H1 (cell line): ENCODE results near the gene NUAK1. TPM values are rescaled to one million over a fixed set of nuclear protein-coding genes. Genes with fewer than 3 reads are reported as not detected.

Experiments
- GABPA ChIP-seq: IDR thresholded peaks from 2 replicates; pipeline ENCODE4 v1.6.1; 2011; ENCODE audit warnings: mild to moderate bottlenecking, low read length, moderate library complexity, borderline replicate concordance; ENCODE audit not compliant: insufficient read depth
- KDM5A ChIP-seq: fragments of 200-600 bp; IDR thresholded peaks from 2 replicates; pipeline ENCODE4 v1.7.1; 2012; ENCODE audit warnings: mild to moderate bottlenecking, low read length, inconsistent platforms, mixed read lengths
- SIX5 ChIP-seq: IDR thresholded peaks from 2 replicates; pipeline ENCODE4 v1.6.1; 2011; ENCODE audit warnings: mild to moderate bottlenecking, low read depth, low read length
- SP1 ChIP-seq: IDR thresholded peaks from 2 replicates; pipeline ENCODE4 v1.6.1; 2011; ENCODE audit warnings: low read depth, low read length
- polyA plus RNA-seq, 7 experiments: library from polyadenylated mRNA; depleted of rRNA in 3 of 7; stranded (reverse) in 5 of 7; unstranded in 2 of 7; fragments of >200 nt in 5 of 7; fragments of 200-250 nt in 2 of 7; gene quantifications; 1 replicate in 5 of 7; 2 replicates in 1 of 7; 4 replicates in 1 of 7; pipeline versions ENCODE4 v1.2.1 to v1.2.3, GENCODE V29; 2011 to 2013; ENCODE audit warnings: missing spikeins in 2 of 7, mixed read lengths in 2 of 7
- total RNA-seq: library from RNA; stranded (reverse); fragmentation: NEBNext Ultra II Directional; extraction: Animal tissue kit (Norgen Biotek cat#: 25700); gene quantifications from 2 replicates; pipeline ENCODE4 v1.2.1, GENCODE V29; 2021
- TF ChIP-seq, protein P1 (sequence below): IDR thresholded peaks from 2 replicates; pipeline ENCODE4 v1.6.1; 2012; ENCODE audit warnings: inconsistent platforms

Gene NUAK1
- total and polyA plus RNA-seq, 2 of the 8 experiments (the other 6 are each of a cell fraction or from before 2014, with no cell fraction given), result 6.7 to 18.2 TPM

DNA sequence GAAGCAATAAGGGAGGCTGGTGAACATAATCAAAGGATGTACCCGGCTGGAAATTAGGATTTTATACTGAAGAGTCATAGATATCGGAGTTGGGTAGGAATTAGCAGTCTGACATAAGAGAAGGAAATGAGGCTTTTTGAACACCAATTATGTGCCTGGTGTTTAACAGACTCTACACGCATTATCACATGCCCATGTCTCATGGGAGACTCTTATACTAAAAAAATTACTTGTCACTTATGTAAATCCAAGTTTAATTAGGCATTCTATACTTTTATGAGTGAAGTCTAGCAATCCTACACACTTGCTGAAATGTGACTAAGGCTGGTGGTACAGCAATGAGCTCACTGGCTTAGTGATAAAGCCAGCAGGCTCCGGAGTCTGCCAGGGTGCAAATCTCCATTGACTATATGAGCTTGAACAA is 93.5 kb downstream of the NUAK1 start (continued):
- TF ChIP-seq, protein P1, sequence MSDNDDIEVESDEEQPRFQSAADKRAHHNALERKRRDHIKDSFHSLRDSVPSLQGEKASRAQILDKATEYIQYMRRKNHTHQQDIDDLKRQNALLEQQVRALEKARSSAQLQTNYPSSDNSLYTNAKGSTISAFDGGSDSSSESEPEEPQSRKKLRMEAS, result no peak
- TF ChIP-seq GABPA (no peak), SP1 (no peak), SIX5 (no peak), KDM5A (no peak)
